Calu3 (cell line): Measurements from ENCODE around the gene TET2. TPM values are rescaled to one million over a fixed set of nuclear protein-coding genes. Genes with fewer than 3 reads are reported as not detected.

ENCODE experiments used
- Bru-seq: library from RNA; stranded (reverse); fragments of 400-500 nt; gene quantifications from one replicate; lab custom pipeline; 2021; lab: Mats Ljungman, UMichigan
- BruChase-seq, 2 experiments: library from RNA; stranded (reverse); fragments of 400-500 nt; gene quantifications; one replicate each; lab custom pipeline; 2021; lab: Mats Ljungman, UMichigan
- BruUV-seq: library from RNA; stranded (reverse); fragments of 400-500 nt; replicated peaks from 2 replicates; lab custom pipeline; 2021; lab: Mats Ljungman, UMichigan
- CTCF ChIA-PET: fragments of 300-600 bp; sonication (Branson Sonifier 250); formaldehyde crosslinking; loops from one replicate; lab custom pipeline; 2022; ENCODE audit warnings: antibody characterized with exemption; lab: Charles Lee
- DNase-seq: peaks from one replicate; pipeline ENCODE4 v3.0.0; 2022
- H3K27ac Mint-ChIP-seq: one replicate; pipeline ENCODE4 v1.8.0; 2022; ENCODE audit warnings: mixed read lengths; ENCODE audit not compliant: unreplicated experiment
- H3K27me3 Mint-ChIP-seq: one replicate; pipeline ENCODE4 v1.8.0; 2022; ENCODE audit warnings: mixed read lengths; ENCODE audit not compliant: unreplicated experiment
- H3K36me3 Mint-ChIP-seq: one replicate; pipeline ENCODE4 v1.8.0; 2022; ENCODE audit warnings: mild to moderate bottlenecking, moderate library complexity, mixed read lengths; ENCODE audit not compliant: insufficient read depth, unreplicated experiment
- H3K4me1 Mint-ChIP-seq: one replicate; pipeline ENCODE4 v1.8.0; 2022; ENCODE audit warnings: mild to moderate bottlenecking, low read depth, mixed read lengths; ENCODE audit not compliant: unreplicated experiment
- H3K4me3 Mint-ChIP-seq: one replicate; pipeline ENCODE4 v1.8.0; 2022; ENCODE audit warnings: mild to moderate bottlenecking, low read depth, moderate library complexity, mixed read lengths; ENCODE audit not compliant: unreplicated experiment
- H3K9me3 Mint-ChIP-seq: one replicate; pipeline ENCODE4 v1.8.0; 2022; ENCODE audit warnings: low read depth, mixed read lengths; ENCODE audit not compliant: unreplicated experiment
- CTCF ChIP-seq: fragments of 200-600 bp; IDR thresholded peaks from one replicate; pipeline ENCODE4 v1.8.0; 2022; ENCODE audit warnings: antibody characterized with exemption; ENCODE audit not compliant: unreplicated experiment
- intact Hi-C: fragments of 100-400 bp; cut with micrococcal nuclease; formaldehyde crosslinking; loops from one replicate; pipeline ENCODE4 v1.10.0; 2022; ENCODE audit not compliant: unreplicated experiment
- long read RNA-seq: library from polyadenylated mRNA; stranded (forward); transcript quantifications from one replicate; pipeline ENCODE4 v2.0.0, GENCODE V29; 2022
- total RNA-seq: library from RNA; stranded (reverse); gene quantifications from 2 replicates; pipeline ENCODE4 v1.2.3, GENCODE V29; 2022

Gene TET2
- total RNA-seq (19.2 and 20.4 TPM in 2 replicates), Bru-seq, nascent RNA (percentile 80 among the genes with signal in this experiment), BruChase-seq, experiment 1, labeled RNA remaining after a 6-hour chase (percentile 55 among the genes with signal in this experiment), BruChase-seq, experiment 2, labeled RNA remaining after a 2-hour chase (percentile 67 among the genes with signal in this experiment)
- long read RNA-seq, partial matches to known transcripts, result 0 of 1 reads
- long read RNA-seq, other reads (novel, unspliced or antisense), result 1 of 1 reads

- BruUV-seq, result no TSS peak
- no peak for TF ChIP-seq CTCF
- DNase-seq, result peak; percentile 69
- intact Hi-C loops, result loop anchor here (5.0 kb wide), 2 partner anchors 214 to 326 kb away; partner anchors contain the start of gene PPA2
- Mint-ChIP-seq H3K9me3 (no peaks in the 10 kb centered on the region), H3K36me3 (peaks cover 32% of the 10 kb centered on the region), H3K4me3 (peak within 1 kb of the TSS; percentile 99), H3K4me1 (peaks cover 5% of the 10 kb centered on the region), H3K27ac (peak within 1 kb of the TSS; percentile 100), H3K27me3 (no peaks in the 10 kb centered on the region)
- CTCF ChIA-PET, result no interaction called here
Observed at GRCh38 chr4:105146276-105147015, at the start of gene TET2. Gene TET2 (plus strand): TSS chr4:105146876. CDS start chr4:105233943, 87,067 bp downstream.

- Mint-ChIP-seq H3K9me3 (peaks cover 5% of the 10 kb centered on the region), H3K27ac (no peak overlapping the region), H3K27me3 (no peaks in the 10 kb centered on the region), H3K36me3 (no peaks in the 10 kb centered on the region), H3K4me1 (no peaks in the 10 kb centered on the region), H3K4me3 (no peak overlapping the region)
- CTCF ChIA-PET, result no interaction called here
- no peak for TF ChIP-seq CTCF
- intact Hi-C loops, result no loop called here
- BruUV-seq, result no TSS peak
- no peak for DNase-seq
Observed at GRCh38 chr4:105102016-105102415, 44.7 kb upstream of the TET2 start.

DNA sequence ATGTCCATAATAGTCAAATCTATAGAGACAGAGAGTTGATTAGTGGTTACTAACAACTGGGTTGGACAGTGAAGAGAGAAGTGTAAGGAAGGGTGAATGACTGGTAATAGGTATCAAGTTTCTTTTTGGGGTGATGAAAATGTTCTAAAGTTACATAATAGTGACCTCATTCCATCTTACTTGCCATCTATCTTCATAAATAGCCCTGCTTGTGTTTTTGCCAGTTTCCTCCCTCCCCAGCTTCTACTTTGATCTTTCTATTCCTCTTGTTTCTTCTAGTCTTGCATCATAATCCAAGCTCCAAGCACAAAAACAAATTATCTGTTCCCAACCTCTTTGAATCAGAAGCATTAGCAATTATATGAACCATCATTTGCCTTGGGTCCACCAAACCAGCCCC lies 40.2 kb upstream of the TET2 start:
- no peaks in the 10 kb centered on the region for H3K9me3 Mint-ChIP-seq
- CTCF ChIA-PET, result no interaction called here
- H3K4me3 Mint-ChIP-seq, result no peak overlapping the region
- intact Hi-C loops, result no loop called here
- DNase-seq, result no peak
- BruUV-seq, result no TSS peak
- no peaks in the 10 kb centered on the region for H3K4me1 Mint-ChIP-seq
- H3K36me3 Mint-ChIP-seq, result no peaks in the 10 kb centered on the region
- TF ChIP-seq CTCF, result no peak
- no peaks in the 10 kb centered on the region for H3K27me3 Mint-ChIP-seq
- H3K27ac Mint-ChIP-seq, result no peak overlapping the region

GRCh38 chr4:105107095-105107856 lies 39.4 kb upstream of the TET2 start:
- intact Hi-C loops, result no loop called here
- no peaks in the 10 kb centered on the region for H3K36me3 Mint-ChIP-seq
- no peaks in the 10 kb centered on the region for H3K9me3 Mint-ChIP-seq
- CTCF ChIA-PET, result no interaction called here
- BruUV-seq, result no TSS peak
- DNase-seq, result no peak
- H3K4me1 Mint-ChIP-seq, result no peaks in the 10 kb centered on the region
- no peak overlapping the region for H3K27ac Mint-ChIP-seq
- TF ChIP-seq CTCF, result no peak
- no peak overlapping the region for H3K4me3 Mint-ChIP-seq
- no peaks in the 10 kb centered on the region for H3K27me3 Mint-ChIP-seq
